Measurements from ENCODE around the gene SMYD3.
A peak's percentile ranks its signal among the peaks of the same experiment; 100 is the strongest.

Gene SMYD3

GRCh38 chr1:246515390-246516005 is 8.4 kb upstream of the SMYD3 start:
- no peak for DNase-seq (ENCODE audit: low read depth)

- DNase-seq (ENCODE audit: low read depth), result no peak
These were observed 6.7 kb upstream of the SMYD3 start for GRCh38 chr1:246513619-246514343.

DNA sequence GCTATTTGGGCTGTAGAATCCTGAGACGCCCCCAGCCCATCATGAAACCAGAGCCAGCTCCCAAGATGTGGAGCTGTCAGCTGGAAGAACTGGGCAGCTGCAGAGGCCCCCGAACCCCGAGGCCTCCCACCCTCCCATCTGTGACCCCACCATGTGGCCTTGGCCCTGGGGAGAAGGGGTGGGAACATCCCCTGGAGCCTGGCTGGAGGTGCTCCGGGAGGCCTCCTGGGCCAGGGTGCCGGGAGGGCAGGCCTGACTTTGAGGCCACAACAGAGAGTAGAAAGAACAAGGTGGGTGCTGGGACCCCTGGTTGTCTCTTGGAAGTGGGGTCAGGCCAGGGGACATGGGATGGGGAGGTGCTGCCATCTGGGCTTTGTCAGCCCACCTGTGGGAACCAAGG is 6.0 kb upstream of the SMYD3 start:
- no peak for DNase-seq (ENCODE audit: low read depth)

- DNase-seq (ENCODE audit: low read depth), result no peak
These were observed 5.6 kb upstream of the SMYD3 start for GRCh38 chr1:246512635-246513034.

- DNase-seq (ENCODE audit: low read depth), result no peak
These were observed 5.2 kb upstream of the SMYD3 start for GRCh38 chr1:246512230-246512629.

DNA sequence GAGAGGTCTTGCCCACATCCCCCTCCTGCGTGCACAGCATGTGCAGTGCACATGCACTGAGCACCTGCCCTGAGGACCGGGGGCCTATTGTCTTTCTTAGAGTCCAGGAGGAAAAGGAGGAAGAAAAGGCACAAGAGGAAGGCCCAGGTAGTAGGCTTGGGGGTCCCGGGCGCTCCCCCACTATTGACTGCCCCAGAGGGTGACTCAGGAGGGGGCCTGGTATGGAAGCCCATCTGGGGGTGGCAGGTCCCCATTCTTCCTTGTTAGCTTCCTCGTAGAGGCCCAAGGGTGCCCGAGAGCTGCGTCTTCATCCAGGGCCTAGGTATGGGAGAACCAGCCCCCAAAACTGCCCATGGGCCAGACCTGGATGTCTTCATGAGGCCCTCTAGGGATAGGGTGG is 4.1 kb upstream of the SMYD3 start:
- no peak for DNase-seq (ENCODE audit: low read depth)

DNA sequence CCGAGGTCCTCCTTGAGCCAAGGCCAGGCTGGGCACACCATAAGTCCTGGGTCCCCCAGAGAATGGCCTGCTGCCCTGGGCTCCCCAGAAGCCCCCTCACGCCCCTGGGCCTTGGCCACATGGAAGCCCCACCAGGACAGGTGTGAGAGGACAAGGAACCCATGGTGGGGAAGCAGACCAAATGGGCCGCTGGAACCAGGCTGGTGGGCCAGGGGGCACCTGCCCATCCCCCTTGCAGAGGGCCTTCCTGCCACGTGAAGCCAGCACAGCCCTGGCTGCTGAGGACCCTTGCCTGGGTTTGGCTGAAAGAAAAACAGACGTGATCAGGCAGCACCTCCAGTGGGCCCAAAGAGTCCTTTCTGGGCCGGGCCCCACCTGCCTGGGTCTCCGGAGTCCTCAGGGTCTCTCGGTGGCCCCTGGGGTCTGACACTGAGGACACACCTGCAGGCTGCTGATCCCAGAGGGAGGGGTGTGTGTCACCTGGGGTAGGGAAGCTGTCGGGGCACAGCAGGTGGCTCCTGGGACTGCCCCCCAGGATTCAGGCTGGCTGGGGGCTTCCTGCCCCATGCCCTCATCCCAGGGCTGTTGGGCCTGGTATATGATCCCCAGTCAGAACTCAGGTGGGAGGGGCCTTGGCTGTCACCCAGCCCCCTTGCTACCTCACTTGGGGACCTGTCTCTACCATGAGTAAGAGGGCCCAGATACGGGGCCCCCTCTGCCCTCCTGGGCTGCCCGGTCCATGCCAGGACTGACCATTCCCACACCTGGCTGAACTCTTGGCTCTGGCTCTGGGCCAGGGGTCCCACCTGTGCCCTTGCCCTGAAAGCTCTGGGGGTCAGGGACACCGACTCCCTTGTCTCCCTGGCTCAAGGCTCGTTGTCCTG is 3.3 kb upstream of the SMYD3 start:
- no peak for DNase-seq (ENCODE audit: low read depth)

DNA sequence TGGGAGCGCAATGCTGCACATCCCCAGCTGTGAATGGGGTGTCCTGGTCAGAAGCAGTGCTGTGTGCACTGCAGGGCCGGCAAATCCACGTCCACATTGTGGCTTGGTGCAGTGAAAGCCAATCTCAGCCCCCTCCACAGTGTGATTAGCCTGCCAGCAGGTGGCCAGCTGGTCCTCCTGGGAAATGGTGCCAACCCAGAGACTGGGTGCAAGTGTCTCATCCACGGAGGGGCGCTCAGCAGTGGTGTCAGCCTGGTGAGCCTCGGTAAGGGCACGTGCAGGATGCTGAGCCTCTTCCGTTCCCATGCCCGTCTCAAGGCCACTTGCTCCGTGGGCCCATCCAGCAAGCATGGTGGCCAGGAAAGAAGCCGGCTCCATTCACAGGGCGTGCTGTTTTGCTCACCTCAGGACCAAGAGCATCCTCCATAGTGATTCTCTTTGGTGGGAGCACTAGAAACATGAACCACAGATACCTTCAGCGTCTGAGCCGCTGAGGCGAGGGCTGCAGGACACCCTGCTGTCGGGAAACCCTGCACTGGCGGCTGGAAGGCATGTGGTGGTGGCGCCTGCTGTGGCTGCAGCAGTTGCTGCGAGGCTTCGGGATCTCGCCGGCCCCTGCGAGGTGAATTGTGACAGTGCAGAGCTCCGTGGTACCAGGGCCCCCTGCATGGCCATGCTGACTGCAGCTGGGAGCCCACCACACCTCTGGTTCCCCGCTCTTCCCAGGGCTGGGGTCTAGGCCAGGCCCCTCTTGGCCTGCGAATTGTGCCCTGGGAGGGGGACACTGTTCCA is 2.0 kb upstream of the SMYD3 start:
- no peak for DNase-seq (ENCODE audit: low read depth)

DNA sequence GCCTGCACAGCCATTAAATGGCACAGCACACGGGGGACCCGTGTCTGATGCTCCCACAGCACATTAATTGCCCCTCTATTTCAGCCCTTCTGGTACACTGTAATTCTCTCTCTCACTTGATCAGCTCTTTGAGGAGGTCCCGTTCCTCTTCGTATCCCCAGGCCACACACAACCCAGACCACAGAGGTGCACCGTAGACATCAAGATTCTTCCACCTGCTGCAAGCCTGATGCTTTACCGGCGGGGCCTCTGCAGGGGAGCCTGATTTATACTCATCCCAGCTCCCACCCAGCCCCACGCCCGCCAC is 759 bp downstream of the SMYD3 start:
- no peak for DNase-seq (ENCODE audit: low read depth)

GRCh38 chr1:246503341-246503740 is 3.7 kb downstream of the SMYD3 start:
- no peak for DNase-seq (ENCODE audit: low read depth)

DNA sequence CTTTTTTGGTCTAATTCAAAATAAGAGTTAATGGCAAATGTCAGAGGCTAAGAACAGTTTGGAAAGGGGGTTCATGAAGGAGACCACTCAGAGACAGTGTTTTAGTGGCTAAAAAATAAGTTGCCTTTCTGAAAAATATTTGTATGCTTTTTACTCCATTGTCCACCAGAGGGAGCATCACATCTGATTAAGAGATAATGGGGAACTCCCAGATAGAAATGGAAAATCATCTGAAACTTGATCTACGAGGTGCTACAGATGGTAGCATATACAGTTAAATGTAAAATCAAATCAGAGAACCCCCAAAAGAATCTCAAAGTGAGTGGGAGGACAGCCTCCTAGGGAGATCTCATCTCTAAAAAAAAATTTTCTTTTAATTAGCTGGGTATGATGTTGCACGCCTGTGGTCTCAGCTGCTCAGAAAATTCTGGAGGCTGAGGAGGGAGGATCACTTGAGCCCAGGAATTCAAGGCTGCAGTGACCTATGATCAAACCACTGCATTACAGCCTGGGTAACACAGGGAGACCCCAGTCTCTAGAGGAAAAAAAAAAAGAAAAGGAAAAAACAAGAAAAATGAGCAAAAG is 9.7 kb downstream of the SMYD3 start:
- DNase-seq (ENCODE audit: low read depth), result no peak

DNA sequence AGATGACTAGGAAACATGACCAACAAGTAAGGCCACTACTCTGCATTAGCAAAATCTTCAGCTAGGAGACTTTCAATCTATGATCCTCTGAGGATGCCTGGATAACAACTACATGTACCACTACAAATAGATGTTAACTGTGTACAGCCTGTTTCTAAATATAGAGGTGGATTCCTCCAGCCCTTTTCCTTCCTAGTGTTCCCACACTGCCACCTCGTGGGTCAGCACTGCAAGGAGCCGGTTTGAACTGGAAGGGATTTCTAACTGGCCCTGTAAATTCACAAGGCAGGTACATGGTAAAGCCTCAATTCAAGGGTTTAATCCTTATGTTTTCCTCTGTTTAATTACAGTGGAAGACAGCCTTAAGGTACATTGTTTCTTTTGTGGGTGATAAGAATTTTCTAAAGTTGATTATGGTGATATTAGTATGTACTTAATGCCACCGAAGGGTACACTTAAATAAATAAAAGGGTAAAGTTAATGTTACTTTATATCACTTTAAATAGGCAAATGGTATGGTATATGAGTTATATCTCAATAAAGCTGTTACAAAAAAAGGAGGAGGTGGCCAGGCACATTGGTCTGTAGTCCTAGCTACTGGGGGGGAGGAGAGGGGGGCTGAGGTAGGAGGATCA is 14.4 kb downstream of the SMYD3 start:
- peak; percentile 37 for DNase-seq (ENCODE audit: low read depth)

DNA sequence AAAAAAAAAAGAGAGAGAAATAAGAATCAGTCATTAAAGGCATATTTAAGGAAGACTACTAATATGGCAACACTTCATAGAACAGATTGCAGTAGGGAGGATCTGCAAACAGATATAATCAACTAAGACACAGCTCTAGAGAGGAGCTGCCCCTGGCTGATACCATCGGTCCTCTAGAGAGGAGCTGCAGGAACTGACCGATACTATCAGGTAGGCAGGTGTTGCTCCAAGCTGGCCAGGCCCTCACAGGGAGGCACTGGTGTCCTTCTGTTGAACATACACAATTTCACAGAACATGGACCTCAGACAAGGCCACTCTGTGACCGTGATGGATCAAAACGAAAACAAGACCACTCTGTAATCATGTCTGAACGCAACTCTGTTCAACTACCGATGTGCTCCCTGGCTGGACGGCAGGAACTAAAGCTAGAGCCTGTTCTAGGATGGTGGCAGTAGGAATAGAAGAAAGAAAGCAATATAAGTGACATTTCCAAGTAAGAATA is 15.5 kb downstream of the SMYD3 start:
- DNase-seq (ENCODE audit: low read depth), result no peak

- DNase-seq (ENCODE audit: low read depth), result no peak
These were observed 18.4 kb downstream of the SMYD3 start for GRCh38 chr1:246488674-246489073.

DNA sequence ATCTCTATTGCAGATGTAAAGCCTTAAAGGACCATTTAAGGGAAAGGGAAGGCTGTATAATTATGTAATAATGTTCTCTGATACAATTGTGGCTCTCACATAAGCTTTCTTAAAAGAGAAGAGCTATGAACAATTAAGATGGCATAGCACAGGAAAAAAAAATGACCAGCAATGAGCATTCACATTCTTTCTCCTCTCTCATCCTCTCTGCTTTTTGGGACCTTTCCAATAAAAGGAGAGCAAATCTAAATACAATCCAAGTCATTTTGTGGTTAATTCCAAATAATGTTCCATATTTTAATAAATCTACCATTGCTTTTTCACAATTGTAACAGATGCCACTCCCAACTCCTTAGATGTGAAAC is 23.5 kb downstream of the SMYD3 start:
- no peak for DNase-seq (ENCODE audit: low read depth)

GRCh38 chr1:246482805-246483568 is 24.1 kb downstream of the SMYD3 start:
- no peak for DNase-seq (ENCODE audit: low read depth)

GRCh38 chr1:246479061-246479460 is 28.0 kb downstream of the SMYD3 start:
- no peak for DNase-seq (ENCODE audit: low read depth)

GRCh38 chr1:246477634-246478033 is 29.4 kb downstream of the SMYD3 start:
- no peak for DNase-seq (ENCODE audit: low read depth)

GRCh38 chr1:246476771-246477170 is 30.3 kb downstream of the SMYD3 start:
- DNase-seq (ENCODE audit: low read depth), result no peak

- DNase-seq (ENCODE audit: low read depth), result no peak
These were observed 35.4 kb downstream of the SMYD3 start for GRCh38 chr1:246471688-246472087.

DNA sequence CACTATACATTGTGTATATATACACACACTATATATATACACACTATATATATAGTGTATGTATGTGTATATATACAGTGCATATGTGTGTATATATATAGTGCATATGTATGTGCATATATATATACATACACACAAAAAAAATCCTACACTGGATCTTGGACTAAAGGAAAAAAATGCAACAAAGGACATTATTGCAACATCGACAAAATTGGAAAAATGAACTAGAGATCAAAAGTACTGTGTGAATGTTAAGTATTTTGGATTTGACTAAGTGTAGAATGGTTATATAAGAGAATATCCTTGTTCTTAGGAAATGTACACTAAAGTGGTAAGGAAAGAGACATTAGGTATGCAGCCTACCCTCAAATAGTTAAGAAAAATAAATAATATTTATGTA is 36.5 kb downstream of the SMYD3 start:
- DNase-seq (ENCODE audit: low read depth), result no peak

Data from activated T-cell treated with anti-CD3 and anti-CD28 coated beads for 48 hours (primary cell).